Spleen (tissue), 7 donors: ENCODE data around the gene WDR64.

Source experiments
- POLR2AphosphoS5 ChIP-seq, 3 donors: sonication (generic); formaldehyde crosslinking; IDR thresholded peaks; one replicate each; pipeline ENCODE4 v1.5.1; 2017; ENCODE audit warnings: antibody characterized with exemption in 3 of 3
- TF ChIP-seq, protein P1 (sequence below), 11 experiments: fragments of 200-600 bp in 7 of 11; fragments of 450-650 bp in 4 of 11; sonication (generic) in 4 of 11; IDR thresholded peaks in 8 of 11; conservative IDR thresholded peaks in 3 of 11; 1 replicate in 7 of 11; 2 replicates in 4 of 11; pipeline versions ENCODE4 v1.4.0 to v1.8.0; 2016 to 2021; ENCODE audit warnings: antibody characterized with exemption in 11 of 11, inconsistent platforms in 4 of 11, mild to moderate bottlenecking in 1 of 11
- donor health status: DM: no; HTN: no; CAD: no; lungs with moderate emphysema.
- donor health status: DM: no; HTN: no; CAD: no.
- donor health status: DM: no; HTN: no; CAD: no.

DNA sequence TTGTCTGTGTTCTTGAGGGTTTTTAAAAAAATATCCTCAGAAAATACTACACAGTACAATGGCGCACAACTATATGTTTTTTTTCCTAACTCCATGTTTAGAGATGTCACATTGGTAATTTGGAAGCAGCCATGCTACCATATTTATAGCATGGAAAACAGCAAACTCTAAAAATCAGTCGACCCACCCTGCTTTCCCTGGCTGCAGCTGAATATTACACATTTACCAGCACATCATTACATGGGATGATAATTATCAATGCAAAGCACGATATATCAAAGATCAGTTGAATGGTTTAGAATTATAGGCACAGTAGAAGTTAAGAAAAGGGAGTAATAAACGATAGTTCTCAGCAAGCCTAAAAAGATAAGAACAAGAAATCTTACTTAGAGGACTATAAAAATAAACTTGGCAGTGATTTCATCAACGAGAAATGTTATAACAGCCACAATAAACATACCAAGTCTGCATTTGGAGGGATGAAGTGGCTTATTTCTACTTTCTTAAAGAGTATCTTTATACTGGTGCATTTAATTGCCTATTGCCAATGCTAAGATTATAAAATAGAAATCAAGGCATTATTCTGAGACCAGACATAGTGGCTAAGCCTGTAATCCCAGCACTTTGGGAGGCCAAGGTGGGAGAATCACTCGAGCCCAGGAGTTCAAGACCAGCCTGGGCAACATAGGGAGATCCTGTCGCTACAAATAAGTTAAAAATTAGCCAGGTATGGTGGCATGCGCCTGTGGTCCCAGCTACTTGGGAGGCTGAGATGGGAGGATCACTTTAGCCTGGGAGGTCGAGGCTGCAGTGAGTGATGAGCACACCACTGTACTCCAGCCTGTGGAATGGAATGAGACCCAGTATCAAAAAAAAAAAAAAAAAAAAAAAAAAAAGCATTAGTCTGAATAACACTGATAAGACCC lies 43.4 kb downstream of the WDR64 start:
- TF ChIP-seq, protein P1, sequence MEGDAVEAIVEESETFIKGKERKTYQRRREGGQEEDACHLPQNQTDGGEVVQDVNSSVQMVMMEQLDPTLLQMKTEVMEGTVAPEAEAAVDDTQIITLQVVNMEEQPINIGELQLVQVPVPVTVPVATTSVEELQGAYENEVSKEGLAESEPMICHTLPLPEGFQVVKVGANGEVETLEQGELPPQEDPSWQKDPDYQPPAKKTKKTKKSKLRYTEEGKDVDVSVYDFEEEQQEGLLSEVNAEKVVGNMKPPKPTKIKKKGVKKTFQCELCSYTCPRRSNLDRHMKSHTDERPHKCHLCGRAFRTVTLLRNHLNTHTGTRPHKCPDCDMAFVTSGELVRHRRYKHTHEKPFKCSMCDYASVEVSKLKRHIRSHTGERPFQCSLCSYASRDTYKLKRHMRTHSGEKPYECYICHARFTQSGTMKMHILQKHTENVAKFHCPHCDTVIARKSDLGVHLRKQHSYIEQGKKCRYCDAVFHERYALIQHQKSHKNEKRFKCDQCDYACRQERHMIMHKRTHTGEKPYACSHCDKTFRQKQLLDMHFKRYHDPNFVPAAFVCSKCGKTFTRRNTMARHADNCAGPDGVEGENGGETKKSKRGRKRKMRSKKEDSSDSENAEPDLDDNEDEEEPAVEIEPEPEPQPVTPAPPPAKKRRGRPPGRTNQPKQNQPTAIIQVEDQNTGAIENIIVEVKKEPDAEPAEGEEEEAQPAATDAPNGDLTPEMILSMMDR (IDR thresholded peaks at IDR 0.05 in 8 of 11, conservative IDR thresholded peaks at IDR 0.05 in 3 of 11), result no peak
- no peak for TF ChIP-seq POLR2AphosphoS5 (IDR thresholded peaks at IDR 0.05)
